Gastrocnemius medialis (tissue), 4 donors: Measurements from ENCODE around the gene WNT10A. TPM values are rescaled to one million over a fixed set of nuclear protein-coding genes. Genes with fewer than 3 reads are reported as not detected.

Experiments
- ATAC-seq, 2 donors: fragments of 150-250 bp; one replicate each; pipeline ENCODE4 v1.9.1; 2016
- DNase-seq, 2 donors: peaks; one replicate each; pipeline ENCODE4 v3.0.0-alpha.2; 2019
- H3K27ac ChIP-seq, 4 donors: fragments of 200-600 bp; sonication (generic); 1 replicate in 1 of 4; 2 replicates in 3 of 4; pipeline ENCODE4 v1.5.1; 2016 to 2018; ENCODE audit warnings: mild to moderate bottlenecking in 2 of 4, moderate library complexity in 1 of 4
- H3K27me3 ChIP-seq, 3 donors: fragments of 200-600 bp; sonication (generic) in 2 of 3; 1 replicate in 1 of 3; 2 replicates in 2 of 3; pipeline versions ENCODE4 v1.5.1 to v1.6.0; 2016 to 2019; ENCODE audit warnings: mild to moderate bottlenecking in 1 of 3, moderate library complexity in 1 of 3
- H3K36me3 ChIP-seq, 2 donors: fragments of 200-600 bp; sonication (generic) in 1 of 2; one replicate each; pipeline ENCODE4 v1.5.1; 2017 to 2018
- H3K4me1 ChIP-seq, 2 donors: fragments of 200-600 bp; sonication (generic) in 1 of 2; one replicate each; pipeline ENCODE4 v1.5.1; 2016 to 2017; ENCODE audit warnings: mild to moderate bottlenecking in 2 of 2
- H3K4me3 ChIP-seq, 4 donors: fragments of 200-600 bp; sonication (generic) in 3 of 4; 1 replicate in 1 of 4; 2 replicates in 3 of 4; pipeline ENCODE4 v1.5.1; 2016 to 2019; ENCODE audit warnings: mild to moderate bottlenecking in 2 of 4
- H3K9me3 ChIP-seq, 3 donors: fragments of 200-600 bp; sonication (generic) in 2 of 3; 1 replicate in 1 of 3; 2 replicates in 2 of 3; pipeline ENCODE4 v1.5.1; 2016 to 2019
- POLR2A ChIP-seq, 2 donors: fragments of 450-650 bp; IDR thresholded peaks; one replicate each; pipeline ENCODE4 v1.6.1; 2017; ENCODE audit warnings: antibody characterized with exemption in 2 of 2, mild to moderate bottlenecking in 2 of 2, moderate library complexity in 2 of 2
- in situ Hi-C, 4 donors: fragments of 200-750 bp; cut with MboI; loops; one replicate each; pipeline versions ENCODE4 v1.15.0 to v1.8.0; 2017; ENCODE audit warnings: low sequenced_read_pairs in 4 of 4
- intact Hi-C: fragments of 100-400 bp; cut with DNase I; formaldehyde crosslinking; loops from one replicate; pipeline ENCODE4 v1.15.1; 2023; ENCODE audit warnings: low total_unique reads
- total RNA-seq, 4 donors: library from RNA; depleted of rRNA; stranded (reverse); fragments of >200 nt; gene quantifications; one replicate each; pipeline versions ENCODE4 v1.1.0 to v1.2.3, GENCODE V29; 2016
- TF ChIP-seq, protein P1 (sequence below), 5 experiments: fragments of 450-650 bp in 3 of 5; fragments of 200-600 bp in 2 of 5; sonication (generic) in 2 of 5; IDR thresholded peaks in 4 of 5; conservative IDR thresholded peaks in 1 of 5; 1 replicate in 4 of 5; 2 replicates in 1 of 5; pipeline ENCODE4 v1.5.1; 2016 to 2019; ENCODE audit warnings: antibody characterized with exemption in 5 of 5, mild to moderate bottlenecking in 3 of 5, moderate library complexity in 3 of 5

The WNT10A gene
- total RNA-seq, 4 donors from 2014 or later = not detected

DNA sequence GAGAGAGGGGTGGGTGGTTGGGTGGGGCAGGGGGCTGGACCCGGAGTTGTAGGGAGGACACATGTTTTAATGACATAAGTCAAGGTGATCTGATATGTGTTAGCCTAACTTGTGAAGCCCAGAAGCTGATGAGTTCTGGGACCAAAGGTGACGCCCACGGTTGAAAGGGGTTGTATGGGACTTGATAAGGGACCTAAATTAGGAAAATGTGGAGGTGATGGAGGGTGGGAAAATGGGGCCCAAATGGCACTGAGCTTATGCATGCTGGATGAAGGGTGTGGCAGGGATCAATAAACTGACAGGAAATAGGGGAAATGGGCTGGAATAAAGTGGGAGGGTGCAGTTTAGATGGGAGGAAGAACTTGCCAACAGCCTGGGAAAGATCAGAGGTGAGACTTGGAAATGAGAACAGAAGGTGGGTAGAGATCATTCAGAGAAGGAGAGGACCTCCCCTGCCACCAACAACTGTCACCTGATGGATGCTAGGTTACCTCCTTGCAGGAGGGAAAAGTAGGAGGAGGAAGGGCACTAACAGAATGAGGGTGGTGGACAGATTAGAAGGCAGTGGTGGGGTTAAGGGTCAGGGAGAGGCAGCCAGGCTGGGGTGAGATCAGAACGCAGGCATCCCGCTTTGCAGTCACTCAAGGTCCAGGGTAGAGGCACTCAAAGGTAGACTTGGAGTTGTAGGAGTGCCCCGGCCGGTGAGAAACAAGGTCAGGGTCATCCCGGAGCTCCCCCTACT, 15.3 kb downstream of the WNT10A start:
- intact Hi-C loops = no loop called here

DNA sequence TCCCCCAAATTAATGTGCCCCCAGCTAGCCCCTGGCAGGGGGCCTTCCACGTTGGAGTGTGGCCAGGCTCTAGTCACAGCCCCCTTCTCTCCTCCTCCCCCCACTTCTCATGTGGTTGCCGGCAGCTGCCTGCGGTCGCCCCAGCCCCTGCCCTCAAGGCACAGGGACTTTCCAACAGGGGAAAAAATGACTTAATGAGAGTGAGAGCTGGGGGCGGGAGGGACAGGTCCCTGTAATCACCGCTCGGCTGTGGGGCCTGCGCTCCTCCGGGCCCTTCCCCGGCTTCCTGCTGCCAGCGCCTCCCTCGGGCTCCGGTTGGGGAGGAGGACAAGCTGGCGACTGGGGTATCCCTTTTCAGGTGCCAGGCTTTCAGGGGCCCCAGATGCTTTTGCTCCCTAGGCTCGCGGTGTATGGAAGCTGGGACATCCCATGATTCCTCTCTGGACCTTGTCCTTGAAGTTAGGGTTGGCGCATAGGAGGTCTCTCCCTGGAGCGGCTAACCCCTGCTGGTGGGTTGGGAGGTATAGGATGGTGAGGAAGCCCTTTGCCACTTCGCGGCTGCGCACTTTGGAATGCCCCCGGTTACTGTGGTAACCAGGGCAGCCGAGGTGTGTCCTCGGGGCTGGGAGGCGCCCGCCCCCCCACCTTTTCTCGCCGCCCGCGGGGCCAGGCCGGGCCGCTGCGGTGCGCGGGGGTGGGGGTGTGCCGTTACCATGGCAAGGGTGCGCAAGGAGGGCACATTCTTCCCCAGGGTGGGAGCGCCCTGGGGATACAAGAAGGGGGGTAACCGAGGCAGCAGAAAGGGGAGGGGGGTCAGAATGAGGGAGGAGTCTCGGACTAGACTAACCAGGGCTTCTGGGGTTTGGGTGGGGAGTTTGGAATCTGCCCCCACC, 16.1 kb downstream of the WNT10A start:
- intact Hi-C loops (no loop called here), in situ Hi-C loops (no loop called here)
- DNase-seq = no peak
- TF ChIP-seq POLR2A (IDR thresholded peaks at IDR 0.05) = no peak
- TF ChIP-seq, protein P1, sequence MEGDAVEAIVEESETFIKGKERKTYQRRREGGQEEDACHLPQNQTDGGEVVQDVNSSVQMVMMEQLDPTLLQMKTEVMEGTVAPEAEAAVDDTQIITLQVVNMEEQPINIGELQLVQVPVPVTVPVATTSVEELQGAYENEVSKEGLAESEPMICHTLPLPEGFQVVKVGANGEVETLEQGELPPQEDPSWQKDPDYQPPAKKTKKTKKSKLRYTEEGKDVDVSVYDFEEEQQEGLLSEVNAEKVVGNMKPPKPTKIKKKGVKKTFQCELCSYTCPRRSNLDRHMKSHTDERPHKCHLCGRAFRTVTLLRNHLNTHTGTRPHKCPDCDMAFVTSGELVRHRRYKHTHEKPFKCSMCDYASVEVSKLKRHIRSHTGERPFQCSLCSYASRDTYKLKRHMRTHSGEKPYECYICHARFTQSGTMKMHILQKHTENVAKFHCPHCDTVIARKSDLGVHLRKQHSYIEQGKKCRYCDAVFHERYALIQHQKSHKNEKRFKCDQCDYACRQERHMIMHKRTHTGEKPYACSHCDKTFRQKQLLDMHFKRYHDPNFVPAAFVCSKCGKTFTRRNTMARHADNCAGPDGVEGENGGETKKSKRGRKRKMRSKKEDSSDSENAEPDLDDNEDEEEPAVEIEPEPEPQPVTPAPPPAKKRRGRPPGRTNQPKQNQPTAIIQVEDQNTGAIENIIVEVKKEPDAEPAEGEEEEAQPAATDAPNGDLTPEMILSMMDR (IDR thresholded peaks at IDR 0.05 in 4 of 5, conservative IDR thresholded peaks at IDR 0.05 in 1 of 5) = no peak
- no peaks in the 10 kb centered on the region for H3K9me3 ChIP-seq
- no peak for ATAC-seq
- no peak overlapping the region for H3K4me3 ChIP-seq
- peaks cover 9 to 11% of the 10 kb centered on the region in 2 donors for H3K4me1 ChIP-seq
- no peak overlapping the region for H3K27ac ChIP-seq
- H3K36me3 ChIP-seq = no peaks in the 10 kb centered on the region
- peaks cover 68 to 72% (median 68%) of the 10 kb centered on the region in 3 donors for H3K27me3 ChIP-seq

More for the DNA sequence above, 15.3 kb downstream of the WNT10A start:
- TF ChIP-seq POLR2A (IDR thresholded peaks at IDR 0.05) = no peak
- TF ChIP-seq, protein P1 (IDR thresholded peaks at IDR 0.05 in 4 of 5, conservative IDR thresholded peaks at IDR 0.05 in 1 of 5) = no peak
- Histone ChIP-seq H3K27ac (no peak overlapping the region), H3K27me3 (peaks cover 65 to 72% (median 68%) of the 10 kb centered on the region in 3 donors), H3K36me3 (no peaks in the 10 kb centered on the region), H3K4me3 (no peak overlapping the region), H3K9me3 (no peaks in the 10 kb centered on the region), H3K4me1 (peaks cover 9 to 11% of the 10 kb centered on the region in 2 donors)
- in situ Hi-C loops = no loop called here
- ATAC-seq (no peak), DNase-seq (no peak)

GRCh38 chr2:218897394-218898108, 16.9 kb downstream of the WNT10A start:
- H3K4me3 ChIP-seq = peak overlapping the region in 1 of 4 donors; percentile 34
- peaks cover 66 to 78% (median 68%) of the 10 kb centered on the region in 3 donors for H3K27me3 ChIP-seq
- TF ChIP-seq POLR2A (IDR thresholded peaks at IDR 0.05) = no peak
- TF ChIP-seq, protein P1 (IDR thresholded peaks at IDR 0.05 in 4 of 5, conservative IDR thresholded peaks at IDR 0.05 in 1 of 5) = no peak

GRCh38 chr2:218898109-218898878, 17.6 kb downstream of the WNT10A start:
- intact Hi-C loops (loop anchor here (1.0 to 2.0 kb wide), 2 partner anchors 21 to 45 kb away; no protein-coding TSS in a partner anchor), in situ Hi-C loops (no loop called here)
- peak in 1 of 2 donors; percentile 40 for DNase-seq
- no peaks in the 10 kb centered on the region for H3K36me3 ChIP-seq
- no peak for TF ChIP-seq POLR2A (IDR thresholded peaks at IDR 0.05)
- TF ChIP-seq, protein P1 (IDR thresholded peaks at IDR 0.05 in 4 of 5, conservative IDR thresholded peaks at IDR 0.05 in 1 of 5) = peak; percentile 83 to 96 (median 92)
- peaks cover 64 to 78% (median 68%) of the 10 kb centered on the region in 3 donors for H3K27me3 ChIP-seq
- H3K4me1 ChIP-seq = peaks cover 9% of the 10 kb centered on the region in 2 donors
- H3K4me3 ChIP-seq = peak overlapping the region in 3 of 4 donors; percentile 8 to 34 (median 25)
- peak; percentile 57 to 71 for ATAC-seq
- H3K27ac ChIP-seq = no peak overlapping the region
- no peaks in the 10 kb centered on the region for H3K9me3 ChIP-seq

More at GRCh38 chr2:218897394-218898108, 16.9 kb downstream of the WNT10A start:
- H3K4me1 ChIP-seq = peaks cover 9 to 11% of the 10 kb centered on the region in 2 donors
- in situ Hi-C loops = no loop called here
- no peaks in the 10 kb centered on the region for H3K9me3 ChIP-seq
- no peaks in the 10 kb centered on the region for H3K36me3 ChIP-seq
- DNase-seq (no peak), ATAC-seq (no peak)
- intact Hi-C loops = loop anchor here (1.0 to 2.0 kb wide), 2 partner anchors 20 to 45 kb away; no protein-coding TSS in a partner anchor
- no peak overlapping the region for H3K27ac ChIP-seq
